ENCODE measurements around the gene ZNF557.

ZNF557 gene

GRCh38 chr19:7125221-7125620, 55.7 kb downstream of the ZNF557 start:
- DNase-seq (ENCODE audit: low read depth): no peak

- DNase-seq (ENCODE audit: low read depth): no peak
These were observed 56.6 kb downstream of the ZNF557 start for GRCh38 chr19:7126132-7126531.

DNA sequence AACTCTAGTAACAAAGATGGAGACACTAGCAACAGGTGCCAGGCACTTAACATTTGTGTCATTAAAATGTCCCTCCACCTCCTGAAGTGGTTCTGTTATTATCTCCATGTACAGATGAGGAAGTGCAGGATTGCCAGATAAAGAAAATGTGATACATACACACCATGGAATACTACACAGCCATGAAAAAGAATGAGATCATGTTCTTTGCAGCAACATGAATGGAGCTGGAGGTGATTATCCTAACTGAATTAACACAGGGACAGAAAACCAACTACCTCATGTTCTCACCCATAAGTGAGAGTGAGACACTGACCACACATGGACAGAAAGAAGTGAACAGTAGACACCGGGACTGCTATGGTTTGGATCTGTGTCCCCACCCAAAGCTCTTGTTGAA, 60.5 kb downstream of the ZNF557 start:
- no peak for DNase-seq (ENCODE audit: low read depth)

DNA sequence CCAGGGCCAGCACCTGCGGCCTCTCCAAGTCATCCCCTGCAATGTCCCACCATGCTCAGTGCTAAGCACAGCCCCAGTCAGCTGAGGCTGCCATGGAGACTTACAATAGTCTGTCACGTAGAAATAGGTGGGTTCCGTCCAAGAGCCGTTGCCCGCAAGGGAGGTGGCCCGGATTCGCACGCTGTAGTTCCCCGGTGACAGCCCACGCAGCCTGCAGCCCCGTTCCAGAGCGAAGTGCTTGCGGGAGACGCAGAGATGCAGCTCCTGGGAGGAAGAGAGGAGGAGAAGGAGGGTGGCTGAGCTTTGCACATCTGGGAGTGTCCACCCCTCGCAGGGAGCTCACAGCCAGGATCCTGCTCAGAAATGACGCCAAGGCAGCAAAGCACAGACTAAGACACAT, 62.6 kb downstream of the ZNF557 start:
- DNase-seq (ENCODE audit: low read depth): no peak

GRCh38 chr19:7137120-7137519, 67.6 kb downstream of the ZNF557 start:
- DNase-seq (ENCODE audit: low read depth): no peak

All from activated gamma-delta T cell treated with anti-CD3 and anti-CD28 coated beads, Interleukin-2, amount 50 U/mL, for 16 hours (primary cell).